HG03439 (cell line): ENCODE results near the gene CYTH1.
"Not testable (repeated sequence)": the region's sequence is repeated elsewhere in the genome, so short reads cannot be mapped to it uniquely, and the experiment has no call there.

ENCODE experiments used
- ATAC-seq: cut with Tn5 transposase; IDR thresholded peaks from one replicate; pipeline ENCODE4 v1.9.1; 2021; ENCODE audit warnings: mild to moderate bottlenecking, moderate library complexity; ENCODE audit not compliant: unreplicated experiment

Gene CYTH1

DNA sequence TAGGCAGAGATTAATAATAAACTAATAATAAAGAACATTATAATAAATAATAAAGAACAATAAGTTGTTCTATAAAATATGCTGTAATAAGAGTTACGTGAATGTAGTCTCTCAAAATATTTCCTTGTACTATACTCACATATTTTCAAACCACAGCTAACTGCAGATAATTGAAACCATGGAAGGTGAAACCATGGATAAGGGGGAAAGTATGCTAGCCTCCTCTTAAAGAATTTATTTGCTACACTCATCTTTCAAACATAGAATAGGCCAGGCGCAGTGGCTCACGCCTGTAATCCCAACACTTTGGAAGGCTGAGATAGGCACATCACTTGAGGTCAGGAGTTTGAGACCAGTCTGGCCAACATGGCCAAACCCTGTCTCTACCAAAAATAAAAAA is 18.5 kb downstream of the CYTH1 start:
- no peak for ATAC-seq

DNA sequence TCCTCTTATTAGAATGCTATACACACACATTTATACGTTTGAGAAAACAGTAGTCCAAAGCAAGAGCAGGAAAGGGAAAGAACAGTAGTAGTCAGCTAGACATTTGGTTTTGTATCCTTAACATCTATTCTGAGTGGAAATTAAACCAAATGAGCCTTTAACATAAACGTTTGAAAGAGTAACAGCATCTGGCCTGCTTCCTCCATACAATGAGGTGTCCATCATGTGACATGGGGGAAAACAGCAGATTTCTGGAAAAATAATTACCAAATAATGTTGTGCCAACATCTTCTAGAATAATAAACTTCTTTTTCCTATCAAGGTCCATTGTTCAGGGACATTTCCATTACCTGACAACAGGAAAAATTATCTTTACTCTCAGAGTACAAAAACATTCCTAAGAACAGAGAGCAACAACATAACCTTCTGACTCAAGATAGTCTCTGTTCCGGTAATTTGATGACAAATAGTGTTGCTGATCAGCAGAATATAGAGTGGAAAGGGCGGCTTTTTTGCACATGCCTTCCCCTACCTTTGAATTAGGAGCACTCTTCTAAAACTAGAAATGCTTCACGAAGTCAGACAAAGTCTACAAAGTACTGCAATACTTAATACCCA is 20.2 kb downstream of the CYTH1 start:
- no peak for ATAC-seq

DNA sequence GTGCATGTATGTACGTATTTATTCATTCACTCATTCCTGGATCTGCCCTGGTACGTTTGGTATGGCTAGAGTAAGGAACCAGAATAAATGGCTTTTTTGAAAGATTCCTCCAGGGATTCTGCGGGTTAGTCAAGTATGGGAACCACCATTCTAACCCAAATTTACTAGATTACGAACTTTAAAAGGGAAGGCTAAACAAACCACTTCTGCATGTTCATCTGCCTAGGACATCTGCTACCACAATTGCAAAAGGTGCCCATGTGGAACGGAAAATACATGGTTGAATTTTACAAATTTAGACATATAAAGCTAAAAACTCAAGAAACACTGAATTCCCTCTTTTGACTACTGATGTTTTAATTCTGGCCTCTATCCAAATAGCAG is 22.1 kb downstream of the CYTH1 start:
- ATAC-seq = no peak

DNA sequence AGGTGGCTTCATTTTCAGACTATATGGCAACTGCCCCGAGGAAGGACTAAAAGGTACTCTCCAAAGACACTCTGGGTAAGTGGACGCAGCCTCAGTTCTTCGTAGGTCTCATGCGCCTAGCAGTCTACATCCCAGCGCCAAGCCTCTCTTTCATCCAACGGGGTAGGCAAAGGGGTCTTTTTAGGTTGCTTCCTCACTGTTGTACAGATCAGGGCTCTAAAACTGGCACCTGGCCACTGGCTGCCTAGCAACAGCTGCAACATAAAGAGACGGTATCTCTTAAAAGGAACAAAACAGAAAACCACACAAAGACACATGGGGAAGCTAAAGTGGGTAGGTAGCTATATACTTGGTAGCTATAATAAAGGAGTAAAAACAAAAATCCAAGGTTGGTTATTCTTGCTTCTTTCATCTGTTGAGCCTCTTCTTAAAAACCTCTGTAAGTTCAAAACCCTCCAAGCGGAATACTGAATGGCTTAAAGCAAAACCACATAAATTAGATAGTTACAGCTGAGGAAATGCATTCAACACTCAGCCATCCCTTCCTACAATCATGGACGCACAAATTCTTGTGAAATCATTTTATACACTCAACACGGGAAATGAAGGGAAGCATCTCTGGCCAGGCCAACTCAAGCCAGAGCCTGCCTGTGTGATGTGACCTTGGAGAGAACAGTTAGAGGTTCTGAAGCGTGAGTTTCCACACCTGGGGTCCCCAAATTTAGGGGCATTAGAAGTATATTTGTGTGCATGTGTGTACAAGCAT is 22.7 kb downstream of the CYTH1 start:
- ATAC-seq = no peak

DNA sequence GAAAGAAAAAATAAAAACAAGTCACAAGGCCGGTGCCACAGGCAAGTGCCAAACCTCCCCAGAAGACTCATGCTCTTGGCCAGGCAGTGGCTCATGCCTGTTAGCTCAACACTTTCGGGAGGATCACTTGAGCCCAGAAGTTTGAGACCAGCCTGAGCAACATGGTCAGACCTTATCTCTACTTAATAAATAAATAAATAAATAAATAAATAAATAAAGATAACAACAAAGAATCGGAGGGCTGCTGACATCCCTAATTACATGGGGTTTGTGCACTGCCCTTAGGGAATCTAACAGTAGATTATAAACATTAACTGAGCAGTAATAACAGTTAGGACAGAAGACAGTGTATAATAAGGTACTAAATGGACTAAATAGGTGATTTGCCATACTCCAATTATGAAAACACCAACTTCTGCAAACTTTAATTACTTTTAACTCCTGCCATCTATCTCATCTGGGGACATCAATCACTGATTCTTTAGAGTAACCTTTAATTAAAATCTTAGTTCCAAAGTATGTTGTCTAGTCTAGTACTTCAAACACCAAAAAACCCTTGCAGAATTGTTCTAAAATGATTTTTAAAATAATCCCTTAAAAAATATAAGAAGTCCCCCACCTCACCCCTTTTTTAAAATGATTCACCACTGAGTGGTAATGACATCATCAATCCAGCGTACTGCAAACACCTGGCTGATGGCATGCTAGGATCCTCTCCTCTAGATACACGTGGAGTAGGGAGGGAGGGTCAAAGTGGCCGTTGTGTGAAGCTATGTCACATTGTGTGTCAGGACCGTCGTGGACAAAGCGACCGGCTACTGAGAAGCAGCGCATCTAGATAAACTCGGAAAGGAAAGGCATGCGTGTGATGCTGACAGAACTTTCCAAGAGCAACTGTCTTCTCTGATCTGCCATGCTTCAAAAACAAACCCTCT is 28.5 kb downstream of the CYTH1 start:
- ATAC-seq = no peak

DNA sequence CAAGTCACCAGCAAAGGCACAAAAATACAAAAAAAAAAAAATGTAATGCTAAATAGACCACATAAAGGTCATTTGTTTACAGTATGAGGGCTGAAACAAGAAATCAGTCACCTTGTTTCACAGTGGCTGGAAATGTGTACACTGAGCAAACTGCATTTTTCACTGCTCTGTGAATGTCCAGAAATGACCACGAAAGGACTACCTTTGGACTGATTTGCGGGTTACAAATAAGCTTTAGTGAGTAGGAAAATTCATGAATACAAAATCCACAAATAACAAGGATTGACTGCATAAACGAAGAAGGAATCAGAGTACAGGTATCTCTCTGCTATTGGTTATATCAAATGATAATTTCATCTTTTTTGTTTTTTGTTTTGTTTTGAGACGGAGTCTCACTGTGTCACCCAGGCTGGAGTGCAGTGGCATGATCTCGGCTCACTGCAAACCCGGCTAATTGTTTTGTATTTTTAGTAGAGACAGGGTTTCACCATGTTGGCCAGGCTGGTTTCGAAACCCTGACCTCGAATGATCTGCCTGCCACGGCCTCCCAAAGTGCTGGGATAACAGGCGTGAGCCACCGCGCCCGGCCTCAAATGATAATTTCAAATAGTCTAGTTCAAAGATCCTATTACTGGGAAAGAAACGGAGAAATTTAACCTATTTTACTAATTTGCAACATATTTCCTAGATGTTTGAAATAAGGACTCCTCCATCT is 30.5 kb downstream of the CYTH1 start:
- no peak for ATAC-seq

DNA sequence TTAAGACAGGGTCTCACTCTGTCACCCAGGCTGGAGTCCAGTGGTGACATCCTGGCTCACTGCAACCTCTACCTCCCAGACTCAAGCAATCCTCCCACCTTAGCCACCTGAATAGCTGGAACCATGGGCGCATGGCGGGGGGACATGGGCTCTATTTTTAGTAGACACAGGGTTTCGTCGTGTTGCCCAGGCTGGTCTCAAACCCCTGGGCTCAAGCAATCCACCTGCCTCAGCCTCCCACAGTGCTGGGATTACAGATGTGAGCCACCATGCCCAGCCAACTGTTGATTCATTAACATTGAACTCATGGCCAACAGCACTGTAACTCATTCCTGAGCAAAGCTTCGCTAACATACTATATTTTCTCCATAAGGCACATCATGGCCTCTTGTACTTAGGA is 31.1 kb downstream of the CYTH1 start:
- ATAC-seq = not testable (repeated sequence)

DNA sequence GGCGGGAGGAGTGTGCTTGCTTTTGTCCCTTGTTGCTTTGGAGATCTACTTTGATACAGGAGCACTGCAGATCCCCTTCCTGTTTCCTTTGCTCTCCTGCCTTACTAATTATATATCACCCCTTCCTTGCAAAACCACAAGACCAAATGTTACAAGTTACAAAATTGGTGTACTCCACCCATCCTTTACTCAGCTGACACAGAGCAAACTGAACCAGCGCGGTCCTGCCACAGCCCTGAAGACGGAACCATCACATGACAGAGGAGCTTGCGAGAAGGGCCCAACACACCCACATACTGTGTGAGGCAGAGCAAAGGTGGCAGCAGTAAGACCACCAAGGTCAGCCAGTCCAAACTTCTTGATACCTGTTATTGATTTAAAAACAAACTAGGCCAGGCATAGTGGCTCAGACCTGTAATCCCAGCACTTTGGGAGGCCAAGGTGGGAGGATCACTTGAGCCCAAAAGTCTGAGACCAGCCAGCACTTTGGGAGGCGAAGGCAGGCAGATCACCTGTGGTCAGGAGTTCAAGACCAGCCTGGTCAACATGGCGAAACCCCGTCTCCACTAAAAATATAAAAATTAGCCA is 33.2 kb downstream of the CYTH1 start:
- peak; percentile 41 for ATAC-seq

DNA sequence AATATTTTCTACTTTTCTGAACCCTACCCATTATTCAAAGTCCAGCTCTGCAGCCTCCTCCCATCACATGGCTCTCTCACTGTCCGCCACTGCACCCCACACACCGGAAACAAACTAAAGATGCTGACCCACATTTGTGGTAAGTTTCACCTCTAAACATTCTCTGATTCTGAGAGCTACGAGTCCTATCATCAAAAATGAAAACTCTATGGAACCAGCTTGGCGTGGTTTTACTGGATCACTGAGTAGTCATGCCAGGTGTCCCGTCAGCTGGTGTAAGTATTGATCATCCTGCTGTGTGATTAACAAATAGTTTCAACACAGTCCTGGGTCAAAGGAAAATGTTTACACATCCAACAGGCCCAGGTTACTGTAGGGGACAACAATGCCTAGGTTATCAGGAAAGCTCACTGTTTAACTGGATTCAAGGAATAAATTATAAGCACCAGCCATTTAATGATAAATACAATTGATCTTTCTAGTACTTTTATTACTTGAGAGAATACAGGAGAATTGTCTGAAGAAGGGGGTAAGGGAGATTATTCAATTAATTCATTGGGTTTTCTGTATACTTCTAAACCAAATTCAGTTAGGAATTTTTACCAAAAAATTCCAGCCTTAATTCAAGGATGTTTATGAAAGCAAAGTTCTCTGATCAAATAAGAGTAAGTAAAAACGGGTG is 33.9 kb downstream of the CYTH1 start:
- peak; percentile 52 for ATAC-seq

DNA sequence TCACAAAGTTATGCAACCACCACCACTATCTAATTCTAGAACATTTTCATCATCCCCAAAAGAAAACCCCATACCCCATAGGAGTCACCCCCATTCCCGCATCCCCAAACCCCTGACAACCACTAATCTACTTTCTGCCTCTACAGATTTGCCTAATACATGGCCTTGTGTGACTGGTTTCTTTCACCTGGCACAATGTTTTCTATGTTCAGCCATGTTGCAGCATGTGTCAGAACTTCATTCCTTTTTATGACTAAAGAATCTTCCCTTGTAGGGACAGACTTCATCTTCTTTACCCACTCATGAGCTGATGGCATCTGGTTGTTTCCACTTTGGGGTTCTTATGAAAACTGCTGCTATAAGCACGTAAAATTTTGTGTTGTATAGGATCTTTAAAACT is 34.6 kb downstream of the CYTH1 start:
- ATAC-seq = no peak

DNA sequence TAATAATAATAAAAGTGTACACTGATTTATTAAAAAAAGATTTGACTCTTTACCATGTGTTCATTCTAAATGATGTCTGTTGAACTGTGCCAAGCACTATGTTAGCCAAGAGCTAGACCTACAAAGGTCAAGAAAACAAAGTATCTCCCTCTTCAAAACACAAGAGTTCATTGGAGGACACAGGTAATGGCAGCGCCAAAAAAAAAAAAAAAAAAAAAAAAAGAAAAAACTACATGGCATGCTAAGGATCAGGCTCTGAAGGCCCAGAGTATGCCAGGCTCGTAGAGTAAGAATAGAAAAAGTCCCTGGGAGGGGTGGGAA is 35.2 kb downstream of the CYTH1 start:
- ATAC-seq = no peak

DNA sequence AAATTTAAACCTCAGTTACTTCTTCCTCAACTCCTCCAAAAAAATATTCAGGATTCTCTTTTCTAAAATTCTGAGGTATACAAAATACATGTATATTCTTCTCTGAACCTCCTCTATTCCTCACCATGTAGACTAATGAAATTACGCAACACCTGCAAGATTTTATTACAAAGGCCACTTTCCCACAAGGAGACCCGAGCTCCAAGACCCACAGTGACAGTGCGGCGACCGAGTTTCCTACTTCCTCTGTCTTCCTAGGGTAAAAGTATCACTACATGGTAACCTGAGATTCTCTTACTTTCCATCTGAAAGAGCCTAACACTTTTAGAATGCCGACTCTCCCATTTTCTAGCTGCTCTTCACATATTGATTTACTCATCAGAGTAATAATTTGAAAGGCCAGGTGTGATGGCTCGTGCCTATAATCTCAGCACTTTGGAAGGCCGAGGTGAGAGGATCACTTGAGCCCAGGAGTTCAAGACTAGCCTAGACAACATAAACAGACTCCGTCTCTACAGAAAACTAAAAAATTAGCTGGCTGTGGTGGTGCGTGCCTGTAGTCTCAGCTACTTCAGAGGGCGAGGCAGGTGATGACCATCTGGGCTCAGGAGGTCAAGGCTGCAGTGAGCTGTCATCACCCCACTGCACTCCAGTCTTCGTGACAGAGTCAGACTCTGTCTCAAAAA is 35.7 kb downstream of the CYTH1 start:
- ATAC-seq = no peak

DNA sequence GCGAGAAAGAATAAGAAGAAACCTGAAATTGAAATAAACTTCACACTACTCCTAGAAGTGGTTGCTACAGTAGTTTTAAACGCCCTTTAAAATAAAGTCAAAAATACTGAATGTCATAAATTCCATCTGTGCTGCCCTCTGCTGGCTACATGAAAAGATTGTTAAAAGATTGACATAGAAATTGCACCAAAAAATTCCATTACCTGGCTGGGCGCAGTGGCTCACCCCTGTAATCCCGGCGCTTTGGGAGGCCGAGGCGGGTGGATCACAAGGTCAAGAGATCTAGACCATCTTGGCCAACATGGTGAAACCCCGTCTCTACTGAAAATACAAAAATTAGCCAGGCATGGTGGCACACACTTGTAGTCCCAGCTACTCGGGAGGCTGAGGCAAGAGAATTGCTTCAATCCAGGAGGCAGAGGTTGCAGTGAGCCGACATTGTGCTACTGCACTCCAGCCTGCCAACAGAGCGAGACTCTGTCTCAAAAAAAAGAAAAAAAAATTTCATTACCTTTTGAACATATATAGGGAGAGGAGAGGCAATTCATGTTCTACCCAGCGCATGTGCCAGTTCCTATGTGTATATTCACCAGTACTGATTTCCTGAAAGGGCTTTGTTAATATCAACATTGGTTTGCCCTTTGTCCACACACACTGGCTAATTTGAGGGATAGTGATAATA is 36.5 kb downstream of the CYTH1 start:
- no peak for ATAC-seq

DNA sequence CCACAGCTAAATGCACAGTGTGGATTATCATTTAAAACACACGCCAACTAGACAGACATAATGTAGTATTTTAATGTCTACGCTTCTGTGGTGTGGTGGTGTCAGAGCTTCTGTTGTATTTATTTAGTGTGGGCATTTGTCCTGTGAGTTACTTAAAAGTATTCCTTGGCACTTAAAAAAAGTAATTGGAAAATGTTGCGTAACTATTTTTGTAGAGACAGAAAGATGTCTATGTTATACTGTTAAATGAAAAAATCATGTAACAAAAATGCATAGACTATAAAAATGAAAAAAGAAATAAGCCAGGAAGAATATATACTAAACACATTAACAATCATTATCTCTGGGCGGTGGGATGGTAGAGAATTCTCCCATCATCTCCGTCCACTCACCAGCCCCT is 39.2 kb downstream of the CYTH1 start:
- no peak for ATAC-seq

DNA sequence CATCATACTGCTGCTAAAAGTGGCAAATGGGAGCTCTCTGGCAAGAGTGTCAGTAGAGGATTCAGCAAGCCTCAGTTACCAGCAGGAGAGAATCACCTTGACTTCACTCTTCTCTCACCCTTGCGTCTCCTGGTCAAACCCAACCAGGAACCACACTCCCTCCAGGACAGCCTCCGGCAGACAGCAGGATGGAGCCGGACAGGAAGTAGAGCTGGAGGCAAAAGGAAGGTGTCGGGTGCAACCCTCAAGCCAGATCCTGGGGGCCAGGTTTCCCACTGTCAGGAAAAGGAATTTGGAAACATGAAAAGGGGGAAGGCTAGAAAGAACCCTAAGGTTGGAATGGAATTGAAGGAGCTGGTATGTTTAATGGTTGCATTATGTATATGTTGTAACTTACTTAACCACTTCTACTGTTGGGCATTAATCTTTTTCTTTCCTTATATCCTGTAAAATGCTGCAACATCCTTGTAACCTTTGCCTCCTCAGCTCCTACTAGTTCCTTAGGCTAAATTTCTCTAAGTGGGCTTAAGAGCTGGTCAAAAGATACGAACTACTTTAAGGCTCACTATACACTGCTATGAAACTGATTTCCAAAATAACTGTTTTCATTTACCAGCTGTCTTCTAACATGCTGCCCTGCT is 40.3 kb downstream of the CYTH1 start:
- no peak for ATAC-seq

DNA sequence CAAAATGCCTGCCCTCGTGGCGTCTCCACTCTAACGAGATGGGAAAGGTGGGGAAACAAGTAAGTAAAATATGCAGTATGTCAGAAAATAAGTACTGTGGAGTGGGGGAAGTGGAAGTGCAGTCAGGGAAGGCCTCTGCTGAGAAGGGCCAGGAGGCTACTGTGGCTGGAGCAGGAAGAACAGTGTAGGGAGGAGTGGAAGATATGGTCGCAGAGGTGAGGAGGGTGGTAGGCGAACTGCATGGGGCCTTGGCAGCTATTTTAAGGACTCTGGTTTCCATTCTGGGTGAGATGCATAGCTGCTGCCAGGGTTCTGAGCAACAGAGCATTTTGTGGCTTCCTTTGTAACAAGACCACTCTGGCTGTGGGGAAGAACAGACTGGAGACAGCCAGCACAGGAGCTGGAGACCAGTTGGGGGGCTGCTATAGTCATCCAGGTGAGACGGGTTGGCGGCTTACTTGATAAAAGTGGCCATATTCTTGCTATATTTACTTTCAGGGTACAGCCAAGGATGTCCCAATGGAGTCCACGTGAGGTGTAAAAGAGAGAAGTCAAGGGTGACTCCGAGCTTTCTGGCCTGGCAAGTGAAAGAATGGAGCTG is 42.6 kb downstream of the CYTH1 start:
- ATAC-seq = no peak

DNA sequence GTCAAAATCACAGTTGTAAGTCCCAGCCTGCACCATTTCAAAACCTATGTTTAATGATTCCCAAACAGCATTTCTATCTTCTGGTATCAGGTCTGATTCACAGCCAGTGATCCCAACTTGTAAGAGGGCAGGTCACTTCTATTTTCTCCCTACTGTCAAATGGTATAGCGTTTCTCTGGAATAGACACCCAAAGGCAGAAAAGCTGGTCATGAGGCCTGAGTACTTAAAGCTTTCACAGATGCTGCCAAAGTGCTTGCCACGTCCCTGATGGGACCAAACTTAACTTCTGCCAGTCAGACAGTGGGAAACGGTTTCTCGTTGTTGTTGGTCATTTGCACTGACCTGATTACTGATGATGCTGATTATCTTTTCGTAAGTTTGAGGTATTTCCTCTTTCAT is 43.4 kb downstream of the CYTH1 start:
- ATAC-seq = no peak

DNA sequence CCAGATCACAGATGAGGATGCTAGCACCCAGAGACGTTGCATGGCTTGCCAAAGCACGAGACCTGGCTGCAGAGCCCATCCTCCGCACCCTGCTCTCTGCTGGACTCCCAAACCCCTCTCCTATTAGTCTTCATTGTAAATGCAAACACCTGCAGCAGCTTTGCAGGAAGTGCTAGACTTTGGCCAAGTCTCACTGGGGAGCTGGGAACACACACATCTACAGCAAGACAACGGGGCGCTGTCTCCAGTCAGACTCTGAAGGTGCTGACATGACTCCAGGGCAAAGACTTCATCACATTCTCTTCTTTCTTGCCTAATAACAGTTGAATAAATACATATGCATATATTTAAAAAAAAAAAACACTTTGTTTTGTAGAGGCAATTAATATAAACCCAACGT is 43.8 kb downstream of the CYTH1 start:
- no peak for ATAC-seq
